C4-2B (cell line): Measurements from ENCODE around the gene CCDC61.

Experiments used
- ZFX ChIP-seq: fragments of 450-650 bp; IDR thresholded peaks from 2 replicates; pipeline ENCODE4 v1.6.1; 2017
- TF ChIP-seq, protein P1 (sequence below): fragments of 450-650 bp; conservative IDR thresholded peaks from 2 replicates; pipeline ENCODE4 v1.5.1; 2017; ENCODE audit warnings: mild to moderate bottlenecking

DNA sequence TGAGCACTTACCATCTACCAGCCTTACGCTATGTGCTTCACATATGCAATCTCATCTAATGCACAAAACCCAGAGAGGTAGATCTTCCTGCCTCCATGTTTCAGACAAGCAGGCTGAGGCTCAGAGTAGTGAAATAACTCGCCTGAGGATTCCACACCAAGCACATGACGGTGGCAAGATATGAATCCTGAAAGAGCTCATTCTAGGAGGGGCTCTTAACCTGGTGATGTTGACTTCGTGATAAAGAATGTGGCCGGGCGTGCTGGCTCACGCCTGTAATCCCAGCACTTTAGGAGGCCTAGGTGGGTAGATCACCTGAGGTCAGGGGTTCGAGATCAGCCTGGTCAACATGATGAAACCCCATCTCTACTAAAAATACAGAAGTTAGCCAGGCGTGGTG, 26.6 kb upstream of the CCDC61 start:
- TF ChIP-seq, protein P1, sequence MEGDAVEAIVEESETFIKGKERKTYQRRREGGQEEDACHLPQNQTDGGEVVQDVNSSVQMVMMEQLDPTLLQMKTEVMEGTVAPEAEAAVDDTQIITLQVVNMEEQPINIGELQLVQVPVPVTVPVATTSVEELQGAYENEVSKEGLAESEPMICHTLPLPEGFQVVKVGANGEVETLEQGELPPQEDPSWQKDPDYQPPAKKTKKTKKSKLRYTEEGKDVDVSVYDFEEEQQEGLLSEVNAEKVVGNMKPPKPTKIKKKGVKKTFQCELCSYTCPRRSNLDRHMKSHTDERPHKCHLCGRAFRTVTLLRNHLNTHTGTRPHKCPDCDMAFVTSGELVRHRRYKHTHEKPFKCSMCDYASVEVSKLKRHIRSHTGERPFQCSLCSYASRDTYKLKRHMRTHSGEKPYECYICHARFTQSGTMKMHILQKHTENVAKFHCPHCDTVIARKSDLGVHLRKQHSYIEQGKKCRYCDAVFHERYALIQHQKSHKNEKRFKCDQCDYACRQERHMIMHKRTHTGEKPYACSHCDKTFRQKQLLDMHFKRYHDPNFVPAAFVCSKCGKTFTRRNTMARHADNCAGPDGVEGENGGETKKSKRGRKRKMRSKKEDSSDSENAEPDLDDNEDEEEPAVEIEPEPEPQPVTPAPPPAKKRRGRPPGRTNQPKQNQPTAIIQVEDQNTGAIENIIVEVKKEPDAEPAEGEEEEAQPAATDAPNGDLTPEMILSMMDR, result no peak
- TF ChIP-seq ZFX, result no peak
